GM13976 (cell line): ENCODE data around the gene NME4.

Experiments used
- DNase-seq: peaks from one replicate; pipeline ENCODE4 v3.0.0; 2012; ENCODE audit warnings: low spot score
- in situ Hi-C: fragments of 300-500 bp; cut with MboI; formaldehyde crosslinking; loops from one replicate; pipeline ENCODE4 v1.12.0; 2022; ENCODE audit warnings: low sequenced_read_pairs, mixed read lengths, inconsistent platforms; ENCODE audit not compliant: unreplicated experiment
- TF ChIP-seq, protein P1 (sequence below): IDR thresholded peaks from 2 replicates; pipeline ENCODE4 v1.5.1; 2012; ENCODE audit warnings: borderline replicate concordance, mild to moderate bottlenecking; ENCODE audit not compliant: insufficient read depth; ENCODE audit errors: extremely low read depth, missing control alignments, control extremely low read depth

Gene NME4

DNA sequence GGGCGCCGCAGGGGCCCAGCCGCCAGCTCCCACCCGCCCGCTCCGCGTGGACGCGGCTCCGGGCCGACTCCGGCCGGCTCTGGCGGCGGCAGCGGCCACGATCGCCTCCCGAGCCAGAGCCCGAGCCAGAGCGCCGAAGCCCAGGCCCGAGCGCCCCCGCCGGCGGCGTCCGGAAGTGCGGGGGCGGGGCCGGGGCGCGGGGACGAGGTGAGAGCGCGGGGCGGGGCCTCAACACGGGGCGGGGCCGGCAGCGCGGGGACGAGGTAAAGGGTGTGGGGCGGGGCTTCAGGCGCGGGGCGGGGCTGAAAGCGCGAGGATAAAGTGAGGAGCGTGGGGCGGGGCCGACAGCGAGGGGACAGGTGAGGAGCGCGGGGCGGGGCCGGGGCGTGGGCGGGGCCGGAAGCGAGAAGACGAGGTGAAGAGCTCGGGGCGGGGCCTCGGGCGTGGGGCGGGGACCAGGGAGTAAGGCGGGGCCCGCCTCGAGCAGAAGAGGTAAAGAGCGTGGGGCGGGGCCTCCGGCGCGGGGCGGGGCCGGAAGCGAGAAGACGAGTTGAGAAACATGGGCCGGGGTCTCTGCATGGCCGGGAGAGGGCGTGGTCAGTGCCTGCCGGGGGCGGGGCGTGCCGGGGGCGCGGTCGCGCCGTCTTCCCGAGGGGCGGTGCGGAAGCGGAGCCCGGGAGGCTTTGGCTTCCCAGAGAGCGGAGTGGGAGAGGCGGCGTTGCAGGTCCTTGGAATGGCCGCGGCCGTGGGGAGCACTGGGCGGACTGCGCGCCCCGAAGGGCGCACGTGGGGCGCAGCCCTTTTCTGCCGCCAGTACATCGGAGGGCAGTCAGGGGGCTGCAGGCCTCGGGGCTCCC is 44.2 kb upstream of the NME4 start, which contains the start of gene AXIN1:
AXIN1 (minus strand) TSS at position 177 of the 857 bp plus-strand sequence. CDS start 5,698 bp downstream, outside the sequence.
- in situ Hi-C loops = no loop called here
- TF ChIP-seq, protein P1, sequence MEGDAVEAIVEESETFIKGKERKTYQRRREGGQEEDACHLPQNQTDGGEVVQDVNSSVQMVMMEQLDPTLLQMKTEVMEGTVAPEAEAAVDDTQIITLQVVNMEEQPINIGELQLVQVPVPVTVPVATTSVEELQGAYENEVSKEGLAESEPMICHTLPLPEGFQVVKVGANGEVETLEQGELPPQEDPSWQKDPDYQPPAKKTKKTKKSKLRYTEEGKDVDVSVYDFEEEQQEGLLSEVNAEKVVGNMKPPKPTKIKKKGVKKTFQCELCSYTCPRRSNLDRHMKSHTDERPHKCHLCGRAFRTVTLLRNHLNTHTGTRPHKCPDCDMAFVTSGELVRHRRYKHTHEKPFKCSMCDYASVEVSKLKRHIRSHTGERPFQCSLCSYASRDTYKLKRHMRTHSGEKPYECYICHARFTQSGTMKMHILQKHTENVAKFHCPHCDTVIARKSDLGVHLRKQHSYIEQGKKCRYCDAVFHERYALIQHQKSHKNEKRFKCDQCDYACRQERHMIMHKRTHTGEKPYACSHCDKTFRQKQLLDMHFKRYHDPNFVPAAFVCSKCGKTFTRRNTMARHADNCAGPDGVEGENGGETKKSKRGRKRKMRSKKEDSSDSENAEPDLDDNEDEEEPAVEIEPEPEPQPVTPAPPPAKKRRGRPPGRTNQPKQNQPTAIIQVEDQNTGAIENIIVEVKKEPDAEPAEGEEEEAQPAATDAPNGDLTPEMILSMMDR = peak; percentile 53
- peak; percentile 98 for DNase-seq

DNA sequence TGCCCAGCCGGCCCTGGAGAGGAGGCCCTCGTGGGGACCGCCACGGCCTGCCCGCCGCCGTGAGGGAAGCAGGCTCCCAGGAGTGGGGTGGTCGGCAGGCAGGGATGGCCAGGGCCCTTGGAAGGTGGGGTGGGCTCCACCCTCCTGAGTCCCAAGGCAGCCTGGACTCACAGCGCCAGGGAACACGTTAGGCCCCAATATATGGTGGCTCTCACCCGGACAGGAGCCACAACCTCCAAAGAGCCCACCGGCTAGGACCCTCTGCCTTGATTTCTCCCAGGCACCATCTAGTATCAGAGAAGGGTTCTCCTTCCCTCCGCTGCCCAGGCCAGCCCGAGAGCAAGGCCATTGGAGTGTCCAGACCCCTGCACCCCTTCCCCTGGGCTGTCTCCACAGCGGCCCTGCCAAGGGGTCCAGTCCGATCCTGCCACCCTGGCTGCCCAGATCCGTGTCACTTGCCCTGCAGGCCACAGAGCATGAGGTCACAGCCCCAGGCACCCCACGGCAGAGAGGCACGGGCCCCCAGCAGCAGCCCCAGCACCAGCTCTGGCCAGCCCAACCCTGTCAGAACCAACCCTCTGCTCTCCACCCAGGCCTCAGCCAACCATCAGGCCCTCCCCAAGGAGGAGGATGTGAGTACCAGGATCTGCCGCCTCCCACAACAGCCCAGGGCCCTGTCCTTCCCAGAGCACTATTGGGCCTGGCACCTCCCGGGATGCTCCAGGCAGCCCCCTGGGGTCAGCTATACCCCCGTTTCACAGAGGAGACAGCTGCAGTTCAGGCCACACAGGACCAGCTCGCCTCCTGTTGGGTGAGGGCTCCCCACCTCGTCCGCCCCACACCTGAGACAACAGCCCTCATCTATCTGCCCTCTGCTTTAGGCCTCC is 43.4 kb upstream of the NME4 start:
- TF ChIP-seq, protein P1 = no peak
- in situ Hi-C loops = no loop called here
- DNase-seq = no peak

DNA sequence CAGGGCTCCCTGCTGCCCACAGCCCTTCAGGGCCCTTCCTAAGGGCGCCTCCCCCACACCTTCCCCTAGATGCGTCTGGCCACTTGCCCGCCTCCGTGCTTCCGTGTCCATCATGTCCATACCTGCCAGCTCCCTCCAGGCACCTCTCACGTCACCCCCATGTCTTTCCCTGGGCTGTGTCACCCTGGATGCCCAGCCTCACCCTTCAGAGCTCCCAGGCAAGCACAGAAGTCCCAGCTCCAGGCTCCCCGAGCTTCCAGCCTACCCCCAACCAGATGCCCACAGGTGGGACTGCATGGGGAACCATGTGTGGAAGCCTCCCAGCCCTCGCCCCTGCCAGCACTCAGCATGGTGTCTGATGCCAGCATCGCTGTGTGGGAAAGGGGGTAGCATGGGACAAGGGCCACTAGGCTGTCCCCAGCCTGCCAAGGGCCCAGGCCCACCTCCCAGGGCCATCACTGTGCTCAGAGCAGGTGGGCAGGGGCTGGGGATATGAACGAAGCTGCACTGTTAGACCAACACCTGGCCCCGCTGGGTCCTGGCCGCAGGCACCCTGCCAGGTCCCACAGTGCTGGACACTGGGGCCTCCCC is 42.6 kb upstream of the NME4 start:
- TF ChIP-seq, protein P1 = no peak
- in situ Hi-C loops = no loop called here

DNA sequence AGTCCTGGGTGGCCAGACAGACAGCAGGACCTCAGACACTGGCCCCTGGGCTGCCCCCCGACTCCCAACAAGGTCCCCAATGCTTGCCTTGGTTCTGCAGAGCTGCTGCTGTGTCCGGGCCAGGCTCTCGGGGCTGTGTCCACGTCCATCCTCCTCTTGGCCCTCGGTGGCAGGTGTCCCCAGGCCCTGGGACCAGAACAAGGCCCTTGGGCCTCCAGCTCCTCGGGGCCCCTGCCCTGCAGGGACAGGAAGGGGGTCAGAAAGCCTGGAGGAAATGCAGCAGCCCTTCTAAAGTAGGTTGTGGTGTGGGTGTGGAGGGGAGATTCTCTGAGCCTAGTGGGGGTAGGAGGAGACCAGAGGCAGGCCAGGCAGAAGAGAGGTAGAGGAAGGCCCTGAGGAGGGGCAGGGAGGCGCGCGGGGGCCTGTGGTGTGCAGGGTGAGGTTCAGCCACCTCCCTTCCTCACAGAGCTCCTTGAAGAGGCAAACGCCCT is 42.0 kb upstream of the NME4 start:
- DNase-seq = no peak
- TF ChIP-seq, protein P1 = no peak
- in situ Hi-C loops = no loop called here

More for the DNA sequence above, 42.6 kb upstream of the NME4 start:
- no peak for DNase-seq

DNA sequence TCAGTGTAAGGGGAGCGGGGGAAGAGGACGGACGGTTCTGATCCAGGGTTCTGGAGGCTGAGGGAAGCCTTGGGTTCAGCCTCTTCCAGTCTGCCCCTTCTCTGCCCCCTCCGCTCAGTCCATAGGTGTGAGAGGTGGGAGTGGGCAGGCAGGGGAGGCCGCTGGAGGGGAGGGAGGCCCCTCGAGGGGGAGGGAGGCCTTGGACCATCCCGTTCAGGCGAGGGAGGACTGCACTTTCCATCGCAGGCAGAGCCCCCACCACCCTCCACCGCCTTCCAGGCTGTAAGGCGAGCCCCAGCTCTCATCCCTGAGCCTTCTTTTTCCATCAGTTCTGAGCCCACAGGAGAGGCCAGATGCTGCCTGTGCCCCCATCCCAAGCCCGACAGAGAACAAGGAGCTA is 40.3 kb upstream of the NME4 start:
- TF ChIP-seq, protein P1 = no peak
- in situ Hi-C loops = no loop called here
- DNase-seq = no peak

DNA sequence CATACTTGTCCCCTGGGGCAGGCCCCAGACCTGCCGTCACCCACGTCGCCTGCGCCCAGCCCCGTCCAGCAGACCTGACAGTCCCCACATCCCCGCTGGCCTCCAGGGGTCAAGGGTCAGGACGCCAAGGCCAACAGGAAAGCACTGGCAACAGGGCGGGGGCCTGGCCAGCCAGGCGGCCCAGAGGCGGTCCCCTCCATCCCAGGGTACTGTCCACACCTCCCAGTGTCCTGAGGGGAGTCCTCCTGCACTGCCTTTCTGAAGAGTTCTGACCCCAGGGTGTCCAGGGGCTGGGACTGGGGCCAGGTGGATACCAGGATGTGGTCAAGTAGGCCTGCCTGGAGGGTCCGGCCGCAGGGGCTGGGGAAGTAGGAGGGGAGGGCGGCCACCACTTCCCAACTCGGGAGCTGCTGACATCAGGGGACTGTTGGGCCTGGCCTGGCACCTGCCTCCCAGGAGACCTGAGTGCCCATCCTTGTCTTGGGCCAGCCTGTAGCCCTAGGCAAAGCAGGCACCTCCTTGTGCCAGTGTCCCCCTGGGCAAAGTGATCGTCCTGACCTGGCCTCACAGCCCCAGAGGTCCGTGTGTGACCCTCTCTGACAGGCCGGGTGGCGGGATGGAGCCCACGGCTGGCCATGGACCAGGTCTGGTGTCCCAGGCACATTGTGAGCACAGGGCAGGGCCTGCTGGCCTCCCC is 37.8 kb upstream of the NME4 start:
- DNase-seq = no peak
- TF ChIP-seq, protein P1 = no peak
- in situ Hi-C loops = no loop called here
